Measurements from ENCODE around the gene PTPN3.
"Not testable (repeated sequence)": the region's sequence is repeated elsewhere in the genome, so short reads cannot be mapped to it uniquely, and the experiment has no call there.

Gene PTPN3

DNA sequence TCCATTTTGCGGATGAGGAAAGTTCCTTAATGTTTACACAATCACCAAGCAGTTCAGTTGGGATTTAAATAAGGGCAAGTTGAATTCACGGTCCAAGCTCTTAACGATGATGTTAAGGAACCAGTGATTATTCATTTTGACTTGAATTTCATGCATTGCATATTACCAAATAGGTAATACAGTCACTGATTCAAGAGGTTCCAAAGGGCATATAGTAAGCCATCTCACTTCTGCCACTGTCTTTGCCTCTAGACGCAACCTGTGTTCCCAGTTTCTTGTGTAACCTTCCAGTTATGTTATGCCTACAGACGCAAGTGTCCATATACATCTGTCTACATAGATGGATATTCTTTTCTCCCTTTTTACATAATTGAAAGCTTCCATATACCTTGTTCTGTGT, 137.3 kb downstream of the PTPN3 start:
- H3K36me3 ChIP-seq (ENCODE audit: low read length), result no peaks in the 10 kb centered on the region
- TF ChIP-seq, protein P1, sequence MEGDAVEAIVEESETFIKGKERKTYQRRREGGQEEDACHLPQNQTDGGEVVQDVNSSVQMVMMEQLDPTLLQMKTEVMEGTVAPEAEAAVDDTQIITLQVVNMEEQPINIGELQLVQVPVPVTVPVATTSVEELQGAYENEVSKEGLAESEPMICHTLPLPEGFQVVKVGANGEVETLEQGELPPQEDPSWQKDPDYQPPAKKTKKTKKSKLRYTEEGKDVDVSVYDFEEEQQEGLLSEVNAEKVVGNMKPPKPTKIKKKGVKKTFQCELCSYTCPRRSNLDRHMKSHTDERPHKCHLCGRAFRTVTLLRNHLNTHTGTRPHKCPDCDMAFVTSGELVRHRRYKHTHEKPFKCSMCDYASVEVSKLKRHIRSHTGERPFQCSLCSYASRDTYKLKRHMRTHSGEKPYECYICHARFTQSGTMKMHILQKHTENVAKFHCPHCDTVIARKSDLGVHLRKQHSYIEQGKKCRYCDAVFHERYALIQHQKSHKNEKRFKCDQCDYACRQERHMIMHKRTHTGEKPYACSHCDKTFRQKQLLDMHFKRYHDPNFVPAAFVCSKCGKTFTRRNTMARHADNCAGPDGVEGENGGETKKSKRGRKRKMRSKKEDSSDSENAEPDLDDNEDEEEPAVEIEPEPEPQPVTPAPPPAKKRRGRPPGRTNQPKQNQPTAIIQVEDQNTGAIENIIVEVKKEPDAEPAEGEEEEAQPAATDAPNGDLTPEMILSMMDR (IDR thresholded peaks at IDR 0.05; ENCODE audit: insufficient read depth, low read length, poor library complexity, severe bottlenecking), result no peak
- TF ChIP-seq EZH2phosphoT487 (conservative IDR thresholded peaks at IDR 0.05; ENCODE audit: low read length), result no peak

GRCh38 chr9:109358968-109359603, 139.0 kb downstream of the PTPN3 start:
- H3K4me2 ChIP-seq (ENCODE audit: low read depth, low read length, poor library complexity, severe bottlenecking); H4K20me1 ChIP-seq (ENCODE audit: low read depth, low read length); H3K27me3 ChIP-seq (ENCODE audit: low read length); H3K9me3 ChIP-seq (ENCODE audit: insufficient read depth, low read length); H3K36me3 ChIP-seq (ENCODE audit: low read length); H3K79me2 ChIP-seq (ENCODE audit: insufficient read depth, low read length); H3K9ac ChIP-seq (ENCODE audit: low read length); H3K4me3 ChIP-seq (ENCODE audit: insufficient read depth, low read length, poor library complexity, severe bottlenecking); H3K27ac ChIP-seq (ENCODE audit: low read depth, low read length); H3F3A ChIP-seq (ENCODE audit: insufficient read depth); H2AFZ ChIP-seq (ENCODE audit: low read depth, low read length, severe bottlenecking); H3K9me2 ChIP-seq (replicated peaks; ENCODE audit: insufficient read depth, low read length): not testable (repeated sequence)

More for the DNA sequence above, 137.3 kb downstream of the PTPN3 start:
- H3K4me3 ChIP-seq (ENCODE audit: insufficient read depth, low read length, poor library complexity, severe bottlenecking), result no peak overlapping the region
- no peaks in the 10 kb centered on the region for H3K9me2 ChIP-seq (replicated peaks; ENCODE audit: insufficient read depth, low read length)
- H4K20me1 ChIP-seq (ENCODE audit: low read depth, low read length), result no peaks in the 10 kb centered on the region
- no peak overlapping the region for H3K27ac ChIP-seq (ENCODE audit: low read depth, low read length)
- H3F3A ChIP-seq (ENCODE audit: insufficient read depth), result no peaks in the 10 kb centered on the region
- no peak overlapping the region for H2AFZ ChIP-seq (ENCODE audit: low read depth, low read length, severe bottlenecking)
- no peaks in the 10 kb centered on the region for H3K9me3 ChIP-seq (ENCODE audit: insufficient read depth, low read length)
- no peaks in the 10 kb centered on the region for H3K27me3 ChIP-seq (ENCODE audit: low read length)
- H3K9ac ChIP-seq (ENCODE audit: low read length), result no peak overlapping the region
- H3K4me2 ChIP-seq (ENCODE audit: low read depth, low read length, poor library complexity, severe bottlenecking), result no peak overlapping the region
- H3K79me2 ChIP-seq (ENCODE audit: insufficient read depth, low read length), result no peaks in the 10 kb centered on the region

DNA sequence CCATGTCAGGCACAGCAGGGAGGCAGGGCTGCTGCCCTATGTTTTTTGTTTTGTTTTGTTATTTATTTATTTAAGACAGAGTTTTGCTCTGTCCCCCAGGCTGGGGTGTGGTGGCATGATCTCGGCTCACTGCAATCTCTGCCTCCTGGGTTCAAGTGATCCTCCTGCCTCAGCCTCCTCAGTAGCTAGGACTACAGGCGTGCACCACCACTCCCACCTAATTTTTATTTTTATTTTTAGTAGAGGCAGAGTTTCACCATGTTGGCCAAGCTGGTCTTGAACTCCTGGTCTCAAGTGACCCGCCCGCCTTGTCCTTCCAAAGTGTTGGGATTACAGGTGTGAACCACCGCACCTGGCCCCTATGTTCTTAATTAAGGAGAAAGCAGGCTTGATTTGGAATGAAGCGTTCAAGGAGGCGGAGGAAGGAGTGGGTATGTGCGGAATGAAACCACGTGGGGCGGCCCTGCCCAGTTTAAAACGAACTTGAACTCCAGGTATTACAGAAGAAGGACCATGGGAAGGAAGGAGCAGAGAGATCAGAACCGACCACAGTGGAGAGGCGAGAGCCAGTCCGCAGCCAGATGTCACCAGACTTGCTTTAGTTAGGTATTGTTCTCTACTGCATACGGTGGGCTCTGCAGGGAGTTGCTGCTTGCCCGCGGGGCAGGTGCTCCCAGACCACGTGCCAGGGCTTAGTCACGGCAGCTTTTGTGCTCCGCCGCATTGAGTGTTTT, 142.4 kb downstream of the PTPN3 start:
- Histone ChIP-seq H3K4me3 (ENCODE audit: insufficient read depth, low read length, poor library complexity, severe bottlenecking) (no peak overlapping the region), H3K36me3 (ENCODE audit: low read length) (no peaks in the 10 kb centered on the region), H3F3A (ENCODE audit: insufficient read depth) (no peaks in the 10 kb centered on the region), H3K27me3 (ENCODE audit: low read length) (no peaks in the 10 kb centered on the region), H3K9ac (ENCODE audit: low read length) (no peak overlapping the region), H3K79me2 (ENCODE audit: insufficient read depth, low read length) (no peaks in the 10 kb centered on the region), H3K27ac (ENCODE audit: low read depth, low read length) (no peak overlapping the region), H4K20me1 (ENCODE audit: low read depth, low read length) (no peaks in the 10 kb centered on the region), H3K9me2 (replicated peaks; ENCODE audit: insufficient read depth, low read length) (no peaks in the 10 kb centered on the region), H3K9me3 (ENCODE audit: insufficient read depth, low read length) (no peaks in the 10 kb centered on the region), H3K4me2 (ENCODE audit: low read depth, low read length, poor library complexity, severe bottlenecking) (no peak overlapping the region), H2AFZ (ENCODE audit: low read depth, low read length, severe bottlenecking) (no peak overlapping the region)
- TF ChIP-seq EZH2phosphoT487 (conservative IDR thresholded peaks at IDR 0.05; ENCODE audit: low read length), result no peak
- TF ChIP-seq, protein P1 (IDR thresholded peaks at IDR 0.05; ENCODE audit: insufficient read depth, low read length, poor library complexity, severe bottlenecking), result no peak

GRCh38 chr9:109354190-109354589, 143.9 kb downstream of the PTPN3 start:
- no peak overlapping the region for H3K4me3 ChIP-seq (ENCODE audit: insufficient read depth, low read length, poor library complexity, severe bottlenecking)
- H3K79me2 ChIP-seq (ENCODE audit: insufficient read depth, low read length), result no peaks in the 10 kb centered on the region
- H2AFZ ChIP-seq (ENCODE audit: low read depth, low read length, severe bottlenecking), result no peak overlapping the region
- no peaks in the 10 kb centered on the region for H3K27me3 ChIP-seq (ENCODE audit: low read length)
- H3K27ac ChIP-seq (ENCODE audit: low read depth, low read length), result no peak overlapping the region
- no peak overlapping the region for H3K9ac ChIP-seq (ENCODE audit: low read length)
- H4K20me1 ChIP-seq (ENCODE audit: low read depth, low read length), result no peaks in the 10 kb centered on the region
- no peaks in the 10 kb centered on the region for H3K36me3 ChIP-seq (ENCODE audit: low read length)
- TF ChIP-seq, protein P1 (IDR thresholded peaks at IDR 0.05; ENCODE audit: insufficient read depth, low read length, poor library complexity, severe bottlenecking), result no peak
- TF ChIP-seq EZH2phosphoT487 (conservative IDR thresholded peaks at IDR 0.05; ENCODE audit: low read length), result no peak
- no peaks in the 10 kb centered on the region for H3K9me3 ChIP-seq (ENCODE audit: insufficient read depth, low read length)
- H3K9me2 ChIP-seq (replicated peaks; ENCODE audit: insufficient read depth, low read length), result no peaks in the 10 kb centered on the region
- no peaks in the 10 kb centered on the region for H3F3A ChIP-seq (ENCODE audit: insufficient read depth)
- H3K4me2 ChIP-seq (ENCODE audit: low read depth, low read length, poor library complexity, severe bottlenecking), result no peak overlapping the region

Data from SU-DHL-6 (cell line).